GM18526 (cell line): ENCODE data around the gene HAUS1.

Experiments
- POLR2A ChIP-seq: IDR thresholded peaks from 3 replicates; pipeline ENCODE4 v1.6.1; 2011; ENCODE audit not compliant: insufficient read length; ENCODE audit errors: extremely low read depth

The HAUS1 gene

GRCh38 chr18:46133534-46133933, 29.3 kb downstream of the HAUS1 start:
- no peak for TF ChIP-seq POLR2A

GRCh38 chr18:46134920-46135675, 30.9 kb downstream of the HAUS1 start:
- TF ChIP-seq POLR2A, result no peak

GRCh38 chr18:46140173-46140572, 36.0 kb downstream of the HAUS1 start:
- no peak for TF ChIP-seq POLR2A

GRCh38 chr18:46141199-46141598, 37.0 kb downstream of the HAUS1 start:
- TF ChIP-seq POLR2A, result no peak

GRCh38 chr18:46148810-46149209, 44.6 kb downstream of the HAUS1 start:
- TF ChIP-seq POLR2A, result no peak

- no peak for TF ChIP-seq POLR2A
These were observed 48.2 kb downstream of the HAUS1 start for GRCh38 chr18:46152436-46152807.

- no peak for TF ChIP-seq POLR2A
These were observed 48.8 kb downstream of the HAUS1 start for GRCh38 chr18:46152808-46153617.

- TF ChIP-seq POLR2A, result no peak
These were observed 51.5 kb downstream of the HAUS1 start for GRCh38 chr18:46155641-46156051.

GRCh38 chr18:46156124-46156745, 52.0 kb downstream of the HAUS1 start:
- no peak for TF ChIP-seq POLR2A

GRCh38 chr18:46156843-46157242, 52.7 kb downstream of the HAUS1 start:
- no peak for TF ChIP-seq POLR2A

GRCh38 chr18:46158499-46158898, 54.3 kb downstream of the HAUS1 start:
- no peak for TF ChIP-seq POLR2A

- no peak for TF ChIP-seq POLR2A
These were observed 56.0 kb downstream of the HAUS1 start for GRCh38 chr18:46160050-46160798.

GRCh38 chr18:46161703-46162396, 57.7 kb downstream of the HAUS1 start:
- TF ChIP-seq POLR2A, result no peak

GRCh38 chr18:46163091-46163490, 58.9 kb downstream of the HAUS1 start:
- no peak for TF ChIP-seq POLR2A

- no peak for TF ChIP-seq POLR2A
These were observed 59.8 kb downstream of the HAUS1 start for GRCh38 chr18:46163941-46164499.

- TF ChIP-seq POLR2A, result no peak
These were observed 60.7 kb downstream of the HAUS1 start for GRCh38 chr18:46164920-46165319.
